ENCODE measurements around the gene SCT. TPM values are rescaled to one million over a fixed set of nuclear protein-coding genes. Genes with fewer than 3 reads are reported as not detected.

SCT gene
- total and polyA plus RNA-seq, 11 donors = 0.81 TPM; not detected in 10

DNA sequence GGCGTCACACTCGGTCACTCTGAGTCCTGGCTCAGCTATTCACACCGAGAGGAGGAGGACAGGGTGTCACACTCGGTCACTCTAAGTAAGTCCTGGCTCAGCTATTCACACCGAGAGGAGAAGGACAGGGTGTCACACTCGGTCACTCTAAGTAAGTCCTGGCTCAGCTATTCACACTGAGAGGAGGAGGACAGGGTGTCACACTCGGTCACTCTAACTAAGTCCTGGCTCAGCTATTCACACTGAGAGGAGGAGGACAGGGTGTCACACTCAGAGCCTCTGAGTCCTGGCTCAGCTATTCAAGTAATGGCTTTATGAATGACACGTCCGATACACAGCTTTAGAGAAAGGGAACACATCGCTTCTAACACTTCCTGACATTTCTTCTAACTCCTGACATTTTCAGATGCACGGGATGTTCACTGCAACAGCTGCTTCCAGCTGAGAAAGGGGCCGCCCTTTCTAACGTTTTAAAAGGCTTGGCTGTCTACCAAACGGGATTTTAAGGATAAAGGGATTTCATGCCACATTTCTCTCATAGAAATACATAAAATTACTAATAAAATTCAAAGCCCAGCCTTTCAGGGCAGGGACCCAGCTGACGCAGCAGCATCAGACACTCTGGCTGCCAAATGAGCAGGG is 38.2 kb upstream of the SCT start:
- Histone ChIP-seq H3K9me3 (no peaks in the 10 kb centered on the region), H3K4me3 (no peak overlapping the region), H3K27ac (peak overlapping the region in 8 of 12 donors; percentile 2 to 54 (median 11)), H3K27me3 (no peaks in the 10 kb centered on the region), H3K36me3 (peaks cover 0 to 41% (median 13%) of the 10 kb centered on the region in 9 donors), H3K4me1 (peaks cover 0 to 10% (median 2%) of the 10 kb centered on the region in 12 donors)
- DNase-seq (no peak), ATAC-seq (peak in 1 of 4 donors; percentile 16)
- TF ChIP-seq, protein P1, sequence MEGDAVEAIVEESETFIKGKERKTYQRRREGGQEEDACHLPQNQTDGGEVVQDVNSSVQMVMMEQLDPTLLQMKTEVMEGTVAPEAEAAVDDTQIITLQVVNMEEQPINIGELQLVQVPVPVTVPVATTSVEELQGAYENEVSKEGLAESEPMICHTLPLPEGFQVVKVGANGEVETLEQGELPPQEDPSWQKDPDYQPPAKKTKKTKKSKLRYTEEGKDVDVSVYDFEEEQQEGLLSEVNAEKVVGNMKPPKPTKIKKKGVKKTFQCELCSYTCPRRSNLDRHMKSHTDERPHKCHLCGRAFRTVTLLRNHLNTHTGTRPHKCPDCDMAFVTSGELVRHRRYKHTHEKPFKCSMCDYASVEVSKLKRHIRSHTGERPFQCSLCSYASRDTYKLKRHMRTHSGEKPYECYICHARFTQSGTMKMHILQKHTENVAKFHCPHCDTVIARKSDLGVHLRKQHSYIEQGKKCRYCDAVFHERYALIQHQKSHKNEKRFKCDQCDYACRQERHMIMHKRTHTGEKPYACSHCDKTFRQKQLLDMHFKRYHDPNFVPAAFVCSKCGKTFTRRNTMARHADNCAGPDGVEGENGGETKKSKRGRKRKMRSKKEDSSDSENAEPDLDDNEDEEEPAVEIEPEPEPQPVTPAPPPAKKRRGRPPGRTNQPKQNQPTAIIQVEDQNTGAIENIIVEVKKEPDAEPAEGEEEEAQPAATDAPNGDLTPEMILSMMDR (IDR thresholded peaks at IDR 0.05) = no peak
- no peak for TF ChIP-seq POLR2A (IDR thresholded peaks at IDR 0.05)
- intact Hi-C loops (cut with DNase I) = loop anchor here in 1 of 10 donors (10.0 kb wide), 1 partner anchor 60 kb away; no protein-coding TSS in a partner anchor
- 72 to 82% (median 79%) methylated on average over 9 to 15 of the region's 15 CpGs for WGBS, 4 donors

DNA sequence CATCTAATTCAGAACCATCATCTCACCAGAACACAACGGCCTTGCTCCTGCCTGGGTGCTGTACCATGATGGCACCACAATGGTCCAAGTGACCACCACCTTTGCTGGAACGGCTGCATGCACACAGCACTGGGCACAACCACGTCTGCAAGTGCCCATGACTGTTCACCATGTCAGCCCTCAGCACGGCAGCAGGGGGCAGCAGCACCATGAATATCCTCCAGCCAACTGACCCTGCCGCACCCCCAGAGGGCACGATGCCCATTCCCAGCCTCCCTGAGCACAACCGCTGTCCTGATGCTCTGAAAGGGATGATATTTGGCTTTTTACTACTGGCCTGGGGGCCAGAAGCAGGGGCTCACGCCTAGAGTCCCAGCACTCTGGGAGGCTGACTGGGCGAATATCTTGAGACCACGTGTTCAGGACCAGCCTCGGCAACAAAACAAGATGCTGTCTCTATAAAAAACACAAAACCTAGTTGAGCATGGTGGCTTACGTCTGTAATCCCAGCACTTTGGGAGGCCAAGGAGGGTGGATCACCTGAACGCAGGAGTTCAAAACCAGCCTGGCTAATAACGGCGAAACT is 35.8 kb upstream of the SCT start:
- Histone ChIP-seq H3K36me3 (peaks cover 0 to 61% (median 27%) of the 10 kb centered on the region in 9 donors), H3K27ac (no peak overlapping the region), H3K9me3 (no peaks in the 10 kb centered on the region), H3K4me1 (peaks cover 0 to 10% (median 2%) of the 10 kb centered on the region in 12 donors), H3K27me3 (no peaks in the 10 kb centered on the region), H3K4me3 (no peak overlapping the region)
- intact Hi-C loops (cut with DNase I) = loop anchor here (1.0 to 10.0 kb wide), 6 partner anchors 60 to 66 kb away; no protein-coding TSS in a partner anchor
- DNase-seq = peak; percentile 51 to 80 (median 63)
- peak in 3 of 4 donors; percentile 68 to 78 (median 74) for ATAC-seq
- TF ChIP-seq POLR2A (IDR thresholded peaks at IDR 0.05) = no peak
- TF ChIP-seq, protein P1 (IDR thresholded peaks at IDR 0.05) = peak; percentile 52 to 80 (median 68)
- WGBS, 4 donors = 61 to 66% (median 62%) methylated on average over 14 to 15 of the region's 15 CpGs

DNA sequence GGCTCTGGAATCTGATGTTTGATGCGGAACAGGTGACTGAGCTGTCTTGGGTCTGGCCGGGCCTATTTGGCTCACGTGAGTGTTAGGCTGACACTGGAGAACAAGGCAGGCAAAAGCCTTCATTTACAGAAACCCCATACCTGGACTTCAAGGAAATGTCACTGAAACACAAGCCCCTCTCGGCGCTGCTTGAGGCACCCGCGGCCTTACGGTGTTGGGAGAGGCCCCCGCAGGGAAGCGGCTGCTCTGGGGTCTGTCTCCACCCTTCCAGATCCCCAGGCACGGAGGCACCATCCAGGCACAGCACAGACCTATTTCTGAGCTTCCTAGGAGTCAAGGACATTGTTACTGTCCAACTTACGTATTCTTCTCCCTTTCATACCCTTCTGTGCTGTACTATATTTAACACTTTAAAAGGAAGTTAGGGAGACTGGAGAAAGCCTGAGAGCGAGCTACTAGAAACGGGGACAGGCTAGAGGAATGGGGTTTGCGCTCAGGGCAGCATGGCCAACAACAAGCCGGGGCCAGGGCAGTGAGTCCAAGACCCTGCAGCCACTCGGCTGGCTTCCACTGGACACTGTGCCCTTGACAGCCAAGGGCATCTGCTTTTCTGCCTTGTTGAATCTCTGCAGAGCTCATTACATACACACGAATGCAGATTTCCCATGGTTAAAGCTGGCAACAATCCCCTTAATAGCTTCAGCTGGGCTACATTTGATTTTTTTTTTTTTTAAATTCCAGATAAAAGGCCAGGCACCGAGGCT is 33.9 kb upstream of the SCT start:
- no peaks in the 10 kb centered on the region for H3K9me3 ChIP-seq
- no peak overlapping the region for H3K4me3 ChIP-seq
- H3K27me3 ChIP-seq = no peaks in the 10 kb centered on the region
- peak in 2 of 4 donors; percentile 22 to 27 for ATAC-seq
- intact Hi-C loops (cut with DNase I) = loop anchor here in 5 of 10 donors (5.0 to 10.0 kb wide), 3 partner anchors 61 to 66 kb away; no protein-coding TSS in a partner anchor
- 81 to 83% (median 83%) methylated on average over 17 to 19 of the region's 19 CpGs for WGBS, 4 donors
- DNase-seq = no peak
- H3K36me3 ChIP-seq = peaks cover 0 to 66% (median 28%) of the 10 kb centered on the region in 9 donors
- H3K4me1 ChIP-seq = peaks cover 0 to 7% (median 2%) of the 10 kb centered on the region in 12 donors
- TF ChIP-seq POLR2A (IDR thresholded peaks at IDR 0.05) = no peak
- TF ChIP-seq, protein P1 (IDR thresholded peaks at IDR 0.05) = no peak
- peak overlapping the region in 1 of 12 donors; percentile 3 for H3K27ac ChIP-seq
